ENCODE results near the gene UCMA.

Gene UCMA

DNA sequence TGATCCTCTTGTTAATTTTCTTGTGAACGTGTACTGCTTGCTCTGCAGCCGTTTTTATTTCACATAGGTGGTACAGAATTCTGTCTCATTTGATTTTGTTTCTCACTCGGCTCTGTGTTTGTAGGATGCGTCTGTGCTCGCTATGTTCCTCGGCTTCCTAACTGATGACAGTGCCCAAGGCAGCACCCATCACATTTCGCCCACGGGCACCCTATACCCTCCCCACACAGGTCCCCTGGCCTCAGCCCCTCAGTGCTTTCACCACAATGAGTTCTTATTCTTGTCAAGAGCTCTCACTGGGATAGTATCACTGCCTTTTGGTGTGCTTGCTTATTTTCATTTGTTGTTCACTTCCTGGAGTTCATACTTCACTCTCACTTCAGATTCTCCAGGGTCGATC lies 28.1 kb downstream of the UCMA start:
- H3K4me3 ChIP-seq (ENCODE audit: low read length) = no peak overlapping the region
- DNase-seq (ENCODE audit: low read depth) = no peak
- TF ChIP-seq, protein P1, sequence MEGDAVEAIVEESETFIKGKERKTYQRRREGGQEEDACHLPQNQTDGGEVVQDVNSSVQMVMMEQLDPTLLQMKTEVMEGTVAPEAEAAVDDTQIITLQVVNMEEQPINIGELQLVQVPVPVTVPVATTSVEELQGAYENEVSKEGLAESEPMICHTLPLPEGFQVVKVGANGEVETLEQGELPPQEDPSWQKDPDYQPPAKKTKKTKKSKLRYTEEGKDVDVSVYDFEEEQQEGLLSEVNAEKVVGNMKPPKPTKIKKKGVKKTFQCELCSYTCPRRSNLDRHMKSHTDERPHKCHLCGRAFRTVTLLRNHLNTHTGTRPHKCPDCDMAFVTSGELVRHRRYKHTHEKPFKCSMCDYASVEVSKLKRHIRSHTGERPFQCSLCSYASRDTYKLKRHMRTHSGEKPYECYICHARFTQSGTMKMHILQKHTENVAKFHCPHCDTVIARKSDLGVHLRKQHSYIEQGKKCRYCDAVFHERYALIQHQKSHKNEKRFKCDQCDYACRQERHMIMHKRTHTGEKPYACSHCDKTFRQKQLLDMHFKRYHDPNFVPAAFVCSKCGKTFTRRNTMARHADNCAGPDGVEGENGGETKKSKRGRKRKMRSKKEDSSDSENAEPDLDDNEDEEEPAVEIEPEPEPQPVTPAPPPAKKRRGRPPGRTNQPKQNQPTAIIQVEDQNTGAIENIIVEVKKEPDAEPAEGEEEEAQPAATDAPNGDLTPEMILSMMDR (conservative IDR thresholded peaks at IDR 0.05; ENCODE audit: low read length) = no peak

DNA sequence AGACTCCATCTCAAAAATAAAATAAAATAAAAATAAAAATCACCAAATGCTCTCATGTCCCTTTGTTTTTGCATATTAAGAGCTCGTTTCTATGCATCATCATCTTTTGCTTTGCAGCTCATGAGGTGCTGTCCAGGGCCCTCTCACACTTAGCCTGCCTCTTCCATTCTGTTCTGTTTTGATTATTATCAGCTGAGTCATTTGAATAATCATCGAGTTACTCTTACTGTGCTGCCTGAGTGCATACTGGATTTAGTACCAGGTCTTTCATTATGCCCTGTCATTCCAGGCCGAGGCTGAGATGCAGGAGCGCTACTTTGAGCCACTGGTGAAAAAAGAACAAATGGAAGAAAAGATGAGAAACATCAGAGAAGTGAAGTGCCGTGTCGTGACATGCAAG lies 33.0 kb downstream of the UCMA start:
- no peak overlapping the region for H3K4me3 ChIP-seq (ENCODE audit: low read length)
- TF ChIP-seq, protein P1 (conservative IDR thresholded peaks at IDR 0.05; ENCODE audit: low read length) = no peak
- peak; percentile 8 for DNase-seq (ENCODE audit: low read depth)

DNA sequence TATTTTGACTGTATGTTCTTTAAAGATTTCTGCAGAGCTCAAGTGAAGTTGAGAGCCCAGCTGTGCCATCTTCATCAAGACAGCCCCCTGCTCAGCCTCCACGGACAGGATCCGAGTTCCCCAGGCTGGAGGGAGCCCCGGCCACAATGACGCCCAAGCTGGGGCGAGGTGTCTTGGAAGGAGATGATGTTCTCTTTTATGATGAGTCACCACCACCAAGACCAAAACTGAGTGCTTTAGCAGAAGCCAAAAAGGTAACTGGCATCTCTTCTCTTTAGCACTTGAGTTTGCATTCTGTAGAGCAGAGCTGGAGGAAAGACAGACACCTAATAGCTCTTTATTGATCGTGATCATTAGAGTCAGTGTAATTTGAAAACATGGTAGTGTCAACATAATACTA lies 39.2 kb downstream of the UCMA start:
- H3K4me3 ChIP-seq (ENCODE audit: low read length) = no peak overlapping the region
- TF ChIP-seq, protein P1 (conservative IDR thresholded peaks at IDR 0.05; ENCODE audit: low read length) = no peak
- no peak for DNase-seq (ENCODE audit: low read depth)

DNA sequence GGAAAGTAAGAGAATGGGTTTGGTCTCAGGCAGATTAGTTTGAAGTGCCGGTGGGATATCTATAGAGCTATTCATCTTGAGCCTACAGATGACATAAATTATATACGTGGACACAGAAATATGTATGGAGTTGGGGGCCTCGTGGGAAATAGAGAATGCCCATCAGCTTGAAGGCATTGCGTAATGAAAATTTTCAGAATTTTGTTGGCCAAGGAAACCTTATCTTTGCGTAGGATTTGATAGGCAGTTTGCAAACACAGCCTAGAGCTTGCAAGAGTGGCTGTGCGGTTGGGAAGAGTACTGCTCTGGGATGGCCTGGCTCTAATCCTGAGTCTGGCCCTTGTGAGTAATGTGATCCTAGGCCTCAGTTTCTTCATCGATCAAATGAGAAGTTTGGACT lies 40.5 kb downstream of the UCMA start:
- TF ChIP-seq, protein P1 (conservative IDR thresholded peaks at IDR 0.05; ENCODE audit: low read length) = no peak
- H3K4me3 ChIP-seq (ENCODE audit: low read length) = no peak overlapping the region
- DNase-seq (ENCODE audit: low read depth) = no peak

DNA sequence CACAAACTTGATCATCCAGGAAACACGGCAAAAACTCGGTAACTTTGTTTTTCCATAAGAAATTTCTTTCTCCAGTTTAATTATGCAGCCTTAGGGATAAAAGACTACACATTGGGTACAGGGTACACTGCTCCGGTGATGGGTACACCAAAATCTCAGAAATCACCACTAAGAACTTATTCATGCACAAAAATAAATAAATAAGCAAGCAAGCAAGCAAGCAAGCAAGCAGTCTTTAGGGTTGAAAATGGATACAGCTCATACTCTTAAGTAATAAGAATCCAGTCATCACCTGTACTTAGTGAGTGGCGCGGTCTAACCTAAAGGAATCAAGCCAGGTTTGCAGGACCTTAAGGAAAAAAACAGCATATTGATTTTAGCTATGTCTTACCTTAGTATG lies 42.8 kb downstream of the UCMA start:
- DNase-seq (ENCODE audit: low read depth) = no peak
- H3K4me3 ChIP-seq (ENCODE audit: low read length) = no peak overlapping the region
- TF ChIP-seq, protein P1 (conservative IDR thresholded peaks at IDR 0.05; ENCODE audit: low read length) = no peak

DNA sequence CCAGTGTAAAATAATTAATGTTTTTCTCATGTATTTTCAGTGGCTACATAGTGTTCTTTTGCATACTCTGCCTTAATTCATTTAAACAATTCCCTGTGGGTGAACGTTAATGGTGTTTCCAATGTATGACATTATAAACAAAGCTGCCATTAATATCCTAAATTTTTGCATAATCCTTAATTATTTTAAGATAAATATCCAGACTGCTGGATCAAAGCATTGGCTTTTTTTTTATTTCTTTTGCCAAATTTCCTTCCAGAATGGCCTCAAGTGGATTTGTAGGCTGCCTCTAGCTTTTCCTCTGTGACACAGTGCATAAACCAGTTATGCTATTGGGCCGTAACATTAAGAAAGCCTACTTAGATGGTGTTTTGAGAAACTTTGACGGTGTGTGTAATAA lies 43.4 kb downstream of the UCMA start:
- DNase-seq (ENCODE audit: low read depth) = no peak
- TF ChIP-seq, protein P1 (conservative IDR thresholded peaks at IDR 0.05; ENCODE audit: low read length) = no peak
- no peak overlapping the region for H3K4me3 ChIP-seq (ENCODE audit: low read length)

DNA sequence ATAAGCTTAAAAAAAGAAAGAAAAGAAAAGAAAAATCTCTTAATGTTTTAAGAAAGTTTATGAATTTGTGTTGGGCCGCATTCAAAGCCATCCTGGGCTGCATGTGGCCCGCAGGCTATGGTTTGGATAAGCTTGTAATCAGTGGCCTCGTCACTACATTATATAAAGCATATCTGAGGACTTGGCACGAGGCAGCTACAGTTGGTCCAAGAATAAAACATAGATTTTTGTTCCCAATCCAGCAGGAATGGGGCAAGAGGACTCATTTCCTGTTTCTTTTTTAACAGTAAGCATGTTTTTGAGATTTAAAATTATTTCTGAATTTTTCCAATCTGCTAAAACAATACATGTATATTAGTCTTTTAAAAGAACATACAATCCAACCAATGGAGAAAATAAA lies 44.2 kb downstream of the UCMA start:
- DNase-seq (ENCODE audit: low read depth) = peak; percentile 15
- TF ChIP-seq, protein P1 (conservative IDR thresholded peaks at IDR 0.05; ENCODE audit: low read length) = no peak
- no peak overlapping the region for H3K4me3 ChIP-seq (ENCODE audit: low read length)
